ENCODE data around the gene PRIMA1. TPM values are rescaled to one million over a fixed set of nuclear protein-coding genes. Genes with fewer than 3 reads are reported as not detected.

Gene PRIMA1
- total RNA-seq, 1 donor from 2014 or later, result 1.9 TPM

DNA sequence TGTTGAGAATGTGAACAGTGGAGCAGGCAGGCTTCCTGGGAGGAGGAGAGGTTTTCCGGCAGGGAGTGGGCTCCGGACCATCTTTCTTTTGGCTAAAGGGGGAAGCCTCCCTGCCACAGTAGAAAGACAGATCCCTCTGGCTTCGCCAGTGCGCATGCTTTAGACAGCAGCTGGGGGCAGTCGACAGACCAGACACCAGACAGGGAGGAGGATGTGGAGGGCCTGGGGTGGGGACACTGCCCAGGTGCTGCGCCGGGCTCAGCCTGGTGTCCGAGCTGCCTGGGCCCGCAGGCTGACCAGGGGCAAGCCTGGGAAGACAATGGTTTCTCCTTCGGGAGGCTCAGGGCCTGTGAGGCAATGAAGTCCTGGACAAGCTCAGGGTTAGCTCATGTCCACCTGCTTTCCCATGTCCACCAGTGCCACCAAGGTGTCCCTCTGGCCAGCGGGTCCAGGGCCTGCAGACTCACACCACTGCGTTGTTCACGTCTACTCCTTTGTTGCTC lies 67.3 kb downstream of the PRIMA1 start:
- TF ChIP-seq, protein P1, sequence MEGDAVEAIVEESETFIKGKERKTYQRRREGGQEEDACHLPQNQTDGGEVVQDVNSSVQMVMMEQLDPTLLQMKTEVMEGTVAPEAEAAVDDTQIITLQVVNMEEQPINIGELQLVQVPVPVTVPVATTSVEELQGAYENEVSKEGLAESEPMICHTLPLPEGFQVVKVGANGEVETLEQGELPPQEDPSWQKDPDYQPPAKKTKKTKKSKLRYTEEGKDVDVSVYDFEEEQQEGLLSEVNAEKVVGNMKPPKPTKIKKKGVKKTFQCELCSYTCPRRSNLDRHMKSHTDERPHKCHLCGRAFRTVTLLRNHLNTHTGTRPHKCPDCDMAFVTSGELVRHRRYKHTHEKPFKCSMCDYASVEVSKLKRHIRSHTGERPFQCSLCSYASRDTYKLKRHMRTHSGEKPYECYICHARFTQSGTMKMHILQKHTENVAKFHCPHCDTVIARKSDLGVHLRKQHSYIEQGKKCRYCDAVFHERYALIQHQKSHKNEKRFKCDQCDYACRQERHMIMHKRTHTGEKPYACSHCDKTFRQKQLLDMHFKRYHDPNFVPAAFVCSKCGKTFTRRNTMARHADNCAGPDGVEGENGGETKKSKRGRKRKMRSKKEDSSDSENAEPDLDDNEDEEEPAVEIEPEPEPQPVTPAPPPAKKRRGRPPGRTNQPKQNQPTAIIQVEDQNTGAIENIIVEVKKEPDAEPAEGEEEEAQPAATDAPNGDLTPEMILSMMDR (IDR thresholded peaks at IDR 0.05), result no peak
- DNase-seq (peak; percentile 44), ATAC-seq (no peak)
- H3K9me3 ChIP-seq, result no peaks in the 10 kb centered on the region
- no peaks in the 10 kb centered on the region for H3K4me1 ChIP-seq
- H3K27me3 ChIP-seq, result no peaks in the 10 kb centered on the region
- no peak overlapping the region for H3K27ac ChIP-seq
- H3K36me3 ChIP-seq, result no peaks in the 10 kb centered on the region
- H3K4me3 ChIP-seq, result no peak overlapping the region
- intact Hi-C loops (cut with DNase I), result no loop called here

DNA sequence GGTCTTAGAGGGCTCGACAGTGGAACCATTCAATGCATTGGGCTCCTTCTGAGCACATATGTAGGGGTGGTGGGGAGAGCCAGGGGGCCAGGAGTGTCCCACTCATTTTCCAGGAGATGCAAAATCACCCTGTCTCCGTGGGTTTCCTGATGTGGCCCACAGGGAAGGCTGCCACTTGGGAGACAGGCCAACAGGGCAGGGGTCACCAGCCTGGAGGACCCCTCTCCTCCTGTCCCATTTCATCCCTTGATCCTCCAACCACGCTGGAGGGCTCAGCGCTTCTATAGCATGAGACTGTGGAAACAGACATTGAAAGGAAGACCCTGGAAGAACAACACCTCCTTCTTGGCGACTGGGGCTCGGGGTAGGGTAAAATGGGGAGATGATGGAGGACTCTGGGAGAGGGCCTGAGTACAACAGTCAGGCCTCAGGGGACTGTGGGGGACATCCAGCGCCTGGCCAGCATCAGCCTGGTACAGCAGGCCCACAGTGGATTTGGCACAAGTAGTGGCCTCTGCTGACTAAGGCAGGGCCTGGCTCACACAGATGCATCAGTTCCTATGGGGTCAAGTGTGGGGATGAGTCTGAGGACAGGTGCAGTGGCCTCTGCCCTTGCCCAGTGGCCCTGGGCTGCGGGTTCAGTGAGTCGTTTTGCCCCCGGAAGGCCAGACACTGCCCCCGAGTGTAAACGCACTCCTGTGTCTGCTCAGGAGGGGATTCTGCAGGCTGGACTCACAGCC lies 68.0 kb downstream of the PRIMA1 start:
- ATAC-seq (no peak), DNase-seq (no peak)
- Histone ChIP-seq H3K27ac (no peak overlapping the region), H3K9me3 (no peaks in the 10 kb centered on the region), H3K36me3 (no peaks in the 10 kb centered on the region), H3K4me1 (no peaks in the 10 kb centered on the region), H3K27me3 (peaks cover 2% of the 10 kb centered on the region), H3K4me3 (no peak overlapping the region)
- intact Hi-C loops (cut with DNase I), result no loop called here
- TF ChIP-seq, protein P1 (IDR thresholded peaks at IDR 0.05), result no peak

DNA sequence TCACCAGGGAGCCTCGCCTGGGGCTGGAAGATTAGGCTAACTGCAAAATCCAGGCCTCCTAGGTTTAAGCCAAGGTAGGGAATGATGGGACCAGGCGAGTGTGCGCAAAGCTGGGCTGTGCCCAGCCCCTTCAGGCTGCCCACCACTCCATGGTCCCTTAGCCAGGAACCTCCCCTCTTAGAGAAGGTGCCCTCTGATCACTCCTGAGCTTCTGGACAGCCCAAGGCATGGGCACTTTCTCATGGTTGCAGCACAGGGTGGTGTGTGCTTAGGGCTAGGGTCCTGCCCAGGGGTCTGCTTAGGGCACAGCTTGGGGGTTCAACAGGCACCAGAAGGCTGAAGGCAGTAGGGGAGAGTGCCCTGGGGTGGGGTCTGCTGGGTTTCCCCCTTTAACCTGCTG lies 69.0 kb downstream of the PRIMA1 start:
- ATAC-seq (no peak), DNase-seq (no peak)
- Histone ChIP-seq H3K27me3 (peaks cover 4% of the 10 kb centered on the region), H3K27ac (no peak overlapping the region), H3K9me3 (no peaks in the 10 kb centered on the region), H3K4me1 (no peaks in the 10 kb centered on the region), H3K4me3 (no peak overlapping the region), H3K36me3 (no peaks in the 10 kb centered on the region)
- intact Hi-C loops (cut with DNase I), result no loop called here
- TF ChIP-seq, protein P1 (IDR thresholded peaks at IDR 0.05), result no peak

DNA sequence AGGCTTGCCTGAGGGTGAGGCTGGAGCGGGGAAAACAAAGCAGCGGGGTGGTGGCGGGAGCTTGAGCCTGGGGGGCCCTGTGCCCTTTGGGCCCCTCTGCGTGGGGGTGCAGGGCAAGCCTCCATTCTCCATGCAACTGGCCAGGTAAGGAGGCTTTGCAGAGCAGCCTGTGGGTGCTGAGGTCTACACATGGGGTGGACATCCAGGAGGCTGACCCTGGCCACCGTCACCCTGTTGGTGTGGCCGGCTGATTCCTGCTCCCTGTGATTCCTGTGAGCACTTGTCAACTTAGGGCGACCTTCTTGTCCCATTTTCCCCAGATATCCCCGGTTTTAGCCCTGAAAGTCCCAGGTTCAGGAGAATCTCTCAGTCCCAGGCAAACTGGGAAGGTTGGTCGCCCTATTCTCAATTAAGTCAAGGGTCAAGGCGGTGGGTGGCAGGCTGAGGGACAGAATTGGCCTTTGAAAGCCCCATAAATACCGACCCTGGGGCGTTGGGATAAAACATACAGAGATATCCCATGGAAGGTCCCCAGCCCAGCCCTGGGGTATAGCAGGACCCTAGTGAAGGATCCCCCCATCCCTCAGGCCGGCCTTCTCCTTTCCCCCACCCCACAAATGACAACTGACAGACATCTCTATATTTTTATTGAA lies 70.5 kb downstream of the PRIMA1 start:
- Histone ChIP-seq H3K36me3 (no peaks in the 10 kb centered on the region), H3K27ac (no peak overlapping the region), H3K4me1 (no peaks in the 10 kb centered on the region), H3K4me3 (no peak overlapping the region), H3K9me3 (no peaks in the 10 kb centered on the region), H3K27me3 (peaks cover 4% of the 10 kb centered on the region)
- ATAC-seq (no peak), DNase-seq (no peak)
- intact Hi-C loops (cut with DNase I), result no loop called here
- TF ChIP-seq, protein P1 (IDR thresholded peaks at IDR 0.05), result no peak

DNA sequence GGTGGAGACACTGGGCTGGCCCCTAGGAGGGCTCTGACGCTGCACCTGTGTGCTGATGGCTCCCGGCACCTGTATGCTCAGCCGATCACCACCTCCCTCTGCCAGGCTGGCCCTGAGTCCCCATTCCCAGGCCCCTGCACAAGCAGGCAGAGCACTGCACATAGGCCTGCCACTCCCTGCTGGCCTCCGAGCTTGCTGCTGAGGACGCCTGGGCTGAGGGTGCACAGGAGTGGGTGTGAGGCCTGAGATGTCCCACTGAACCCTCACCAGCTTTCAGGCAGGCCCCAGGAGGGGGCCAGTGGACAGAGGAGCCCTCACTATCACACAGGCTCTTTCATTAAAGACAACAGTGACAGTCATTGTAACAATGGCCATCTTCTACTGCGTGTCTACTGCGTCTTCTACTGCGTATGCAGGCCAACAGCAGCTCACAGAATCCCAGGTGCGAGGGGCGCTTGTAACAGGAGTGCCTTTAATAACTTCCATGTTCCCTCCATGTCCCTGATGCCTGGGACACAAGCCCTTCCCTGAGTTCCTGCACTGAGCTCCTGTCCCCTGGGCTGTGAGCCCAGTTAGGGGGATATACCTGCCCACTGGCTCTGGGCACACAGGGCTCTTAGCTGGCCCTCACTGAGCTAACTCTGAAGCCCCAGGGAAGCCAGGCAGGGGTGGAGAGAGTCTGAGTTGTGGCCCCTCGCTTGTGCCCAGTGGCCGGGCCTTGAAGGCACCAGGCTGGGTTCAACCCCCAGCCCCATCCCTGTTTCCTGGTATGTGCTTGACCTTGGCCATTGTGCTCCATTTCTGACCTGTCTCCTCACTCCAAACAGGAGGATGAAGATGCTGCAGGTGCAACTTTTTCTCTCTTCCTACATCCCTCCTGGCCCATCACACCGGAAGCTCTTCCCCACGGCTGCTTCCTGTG lies 71.3 kb downstream of the PRIMA1 start:
- H3K9me3 ChIP-seq, result no peaks in the 10 kb centered on the region
- H3K27me3 ChIP-seq, result peaks cover 4% of the 10 kb centered on the region
- no peak overlapping the region for H3K27ac ChIP-seq
- no peak for DNase-seq
- no peaks in the 10 kb centered on the region for H3K36me3 ChIP-seq
- intact Hi-C loops (cut with DNase I), result no loop called here
- H3K4me1 ChIP-seq, result no peaks in the 10 kb centered on the region
- TF ChIP-seq, protein P1 (IDR thresholded peaks at IDR 0.05), result no peak
- no peak for ATAC-seq
- H3K4me3 ChIP-seq, result no peak overlapping the region
